LNCaP clone FGC (cell line): ENCODE data around the gene ZNF860.

Experiments used
- DNase-seq: peaks from one replicate; pipeline ENCODE4 v3.0.0-alpha.2; 2011; ENCODE audit warnings: low read depth
- H3K4me3 ChIP-seq: 2 replicates; pipeline ENCODE4 v1.5.1; 2011; ENCODE audit warnings: mild to moderate bottlenecking, low read depth, low read length, control low read depth
- TF ChIP-seq, protein P1 (sequence below): IDR thresholded peaks from 2 replicates; pipeline ENCODE4 v1.5.1; 2012; ENCODE audit warnings: mild to moderate bottlenecking; ENCODE audit not compliant: control insufficient read depth, insufficient read depth; ENCODE audit errors: extremely low read depth

ZNF860 gene

DNA sequence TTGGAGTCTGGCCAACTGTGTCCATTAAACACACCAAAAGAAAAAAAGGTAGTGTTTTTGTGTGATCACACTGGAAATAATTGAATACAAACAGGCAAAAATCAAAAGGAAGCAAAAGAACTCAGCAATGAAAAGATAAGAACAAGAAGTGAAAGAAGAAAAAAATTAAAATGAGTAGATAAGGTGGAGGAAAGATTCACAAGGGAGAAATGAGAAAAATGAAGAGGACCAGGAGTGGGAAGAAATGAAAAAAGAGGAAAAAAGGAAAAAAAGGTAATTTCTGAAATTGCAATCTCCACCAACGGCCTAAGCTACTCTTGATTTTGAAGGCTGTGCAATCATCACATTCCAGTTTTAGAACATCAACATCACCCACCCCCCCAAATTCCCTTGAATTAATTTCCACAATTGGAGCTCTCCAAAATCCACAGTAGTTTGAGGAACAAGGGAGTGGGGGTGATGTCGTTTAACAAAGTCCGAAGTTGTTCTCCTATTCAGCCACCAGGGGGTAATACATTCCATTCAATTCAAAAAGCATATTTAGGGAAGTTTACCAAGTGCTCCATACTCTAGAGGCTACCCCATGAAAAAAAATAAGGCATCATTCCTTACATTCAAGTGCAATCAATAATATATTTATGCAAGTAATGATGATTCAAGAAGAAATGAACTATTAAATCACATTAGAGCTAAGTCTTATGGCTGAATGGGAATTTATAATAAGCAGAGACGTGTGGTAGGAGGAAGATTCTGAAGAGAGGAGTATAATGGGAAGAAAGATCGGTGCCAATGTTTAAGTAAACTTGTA, 37.4 kb downstream of the ZNF860 start:
- no peak for DNase-seq
- no peak overlapping the region for H3K4me3 ChIP-seq
- TF ChIP-seq, protein P1, sequence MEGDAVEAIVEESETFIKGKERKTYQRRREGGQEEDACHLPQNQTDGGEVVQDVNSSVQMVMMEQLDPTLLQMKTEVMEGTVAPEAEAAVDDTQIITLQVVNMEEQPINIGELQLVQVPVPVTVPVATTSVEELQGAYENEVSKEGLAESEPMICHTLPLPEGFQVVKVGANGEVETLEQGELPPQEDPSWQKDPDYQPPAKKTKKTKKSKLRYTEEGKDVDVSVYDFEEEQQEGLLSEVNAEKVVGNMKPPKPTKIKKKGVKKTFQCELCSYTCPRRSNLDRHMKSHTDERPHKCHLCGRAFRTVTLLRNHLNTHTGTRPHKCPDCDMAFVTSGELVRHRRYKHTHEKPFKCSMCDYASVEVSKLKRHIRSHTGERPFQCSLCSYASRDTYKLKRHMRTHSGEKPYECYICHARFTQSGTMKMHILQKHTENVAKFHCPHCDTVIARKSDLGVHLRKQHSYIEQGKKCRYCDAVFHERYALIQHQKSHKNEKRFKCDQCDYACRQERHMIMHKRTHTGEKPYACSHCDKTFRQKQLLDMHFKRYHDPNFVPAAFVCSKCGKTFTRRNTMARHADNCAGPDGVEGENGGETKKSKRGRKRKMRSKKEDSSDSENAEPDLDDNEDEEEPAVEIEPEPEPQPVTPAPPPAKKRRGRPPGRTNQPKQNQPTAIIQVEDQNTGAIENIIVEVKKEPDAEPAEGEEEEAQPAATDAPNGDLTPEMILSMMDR = peak; percentile 63

DNA sequence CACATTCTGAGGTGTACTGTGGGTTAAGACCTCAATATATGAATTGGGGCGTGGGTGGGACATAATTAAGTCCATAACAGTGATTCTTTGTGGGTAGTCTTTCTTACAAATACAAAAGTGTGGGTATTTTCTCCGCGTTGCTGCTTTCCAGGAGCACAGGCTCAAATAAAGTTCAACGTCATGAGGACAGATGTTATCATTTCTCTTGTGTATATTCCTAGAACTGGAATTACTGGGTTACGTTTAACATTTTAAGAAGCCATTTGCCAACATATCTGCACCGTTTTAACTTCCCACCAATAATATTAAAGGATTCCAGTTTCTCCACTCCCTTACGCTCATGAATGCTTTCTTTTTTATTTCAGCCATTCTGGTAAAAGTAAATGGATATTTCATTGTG, 39.6 kb downstream of the ZNF860 start:
- no peak overlapping the region for H3K4me3 ChIP-seq
- TF ChIP-seq, protein P1 = no peak
- no peak for DNase-seq

DNA sequence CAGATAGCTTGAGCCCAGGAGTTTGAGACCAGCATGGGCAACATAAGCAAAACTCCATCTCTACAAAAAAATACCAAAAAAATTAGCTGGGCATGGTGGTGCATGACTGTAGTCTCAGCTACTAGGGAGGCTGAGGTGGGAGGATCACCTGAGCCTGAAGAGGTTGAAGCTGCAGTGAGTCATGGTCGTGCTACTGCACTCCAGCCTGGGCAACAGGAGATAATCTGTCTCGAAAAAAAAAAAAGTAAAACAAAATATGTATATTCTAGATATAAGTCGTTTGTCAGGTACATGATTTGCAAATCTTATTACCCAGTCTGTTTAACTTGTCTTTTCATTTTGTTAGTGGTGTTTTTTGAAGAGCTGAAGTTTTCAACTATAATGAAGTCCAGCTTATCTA, 40.2 kb downstream of the ZNF860 start:
- TF ChIP-seq, protein P1 = no peak
- H3K4me3 ChIP-seq = no peak overlapping the region
- DNase-seq = no peak

DNA sequence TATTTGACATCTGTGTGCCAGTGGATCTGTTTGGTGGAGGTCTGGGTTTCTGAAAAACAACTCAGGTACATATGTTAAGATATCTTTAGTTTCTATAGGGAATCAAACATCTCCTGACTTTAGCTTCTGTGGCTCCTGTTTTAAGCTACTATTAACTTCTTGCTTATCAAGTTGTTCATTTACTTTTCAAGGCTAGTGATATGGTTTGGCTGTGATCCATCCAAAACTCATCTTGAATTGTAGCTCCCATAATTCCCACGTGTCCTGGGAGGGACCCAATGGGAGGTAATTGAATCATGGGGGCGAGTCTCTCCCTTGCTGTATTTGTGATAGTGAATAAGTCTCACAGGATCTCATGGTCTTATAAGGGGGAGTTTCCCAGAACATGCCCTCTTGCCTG, 41.4 kb downstream of the ZNF860 start:
- TF ChIP-seq, protein P1 = no peak
- no peak overlapping the region for H3K4me3 ChIP-seq
- no peak for DNase-seq

DNA sequence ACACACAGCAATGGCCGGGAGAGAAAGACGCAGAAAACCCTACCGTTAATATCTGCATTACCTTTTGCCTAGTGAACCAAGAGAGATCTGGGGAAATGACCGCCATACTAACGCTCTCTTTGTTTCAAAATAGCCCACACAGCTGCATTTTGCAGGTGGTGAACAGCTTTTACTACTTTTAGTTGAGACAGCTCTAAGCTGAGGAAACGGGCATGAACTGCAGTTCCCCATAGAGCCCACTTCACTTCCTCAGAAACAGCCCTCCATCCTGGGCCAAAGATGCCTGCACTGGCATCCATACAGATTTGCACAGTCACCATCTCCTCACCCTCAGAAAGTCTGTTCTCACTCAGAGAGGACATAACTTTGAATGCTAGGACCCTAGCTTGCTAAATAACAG, 45.0 kb downstream of the ZNF860 start:
- TF ChIP-seq, protein P1 = no peak
- DNase-seq = no peak
- H3K4me3 ChIP-seq = no peak overlapping the region

DNA sequence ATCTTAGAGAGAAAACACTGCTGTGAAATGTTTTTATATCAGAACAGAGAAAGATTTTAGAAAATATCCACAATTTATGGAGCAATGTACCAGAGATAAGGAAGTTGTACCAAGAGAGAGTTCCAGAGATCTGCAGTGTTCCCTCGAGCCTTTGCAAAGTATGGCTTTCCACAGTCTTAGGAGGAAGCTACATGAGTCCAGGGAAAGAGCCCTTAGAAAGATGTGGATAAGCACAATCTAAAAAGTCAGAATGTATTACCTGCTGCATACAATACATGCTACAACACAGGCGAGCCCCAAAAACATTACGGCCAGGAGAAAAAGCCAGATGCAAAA, 56.4 kb downstream of the ZNF860 start:
- H3K4me3 ChIP-seq = no peak overlapping the region
- TF ChIP-seq, protein P1 = no peak
- no peak for DNase-seq

DNA sequence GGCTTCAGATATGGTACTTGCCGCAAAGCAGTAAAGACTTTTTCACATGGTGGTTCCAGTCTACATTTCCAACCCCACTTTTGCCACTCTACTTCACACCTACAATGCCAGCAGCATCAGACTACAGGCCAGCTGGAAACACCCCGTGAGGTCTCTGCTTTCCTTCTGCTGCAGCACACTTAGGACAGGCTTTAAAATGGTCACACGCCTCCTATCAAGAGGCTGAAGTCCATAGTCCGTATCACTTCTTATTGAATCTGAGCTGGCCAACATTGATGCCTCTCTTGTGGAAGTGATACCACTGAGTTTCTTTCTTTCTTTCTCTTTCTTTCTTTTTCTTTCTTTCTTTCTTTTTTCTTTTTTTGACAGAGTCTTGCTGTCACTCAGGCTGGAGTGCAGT, 59.8 kb downstream of the ZNF860 start:
- no peak overlapping the region for H3K4me3 ChIP-seq
- TF ChIP-seq, protein P1 = no peak
- no peak for DNase-seq
